ELF-1 (cell line): ENCODE measurements around the gene UTP4.

Experiments used
- DNase-seq: peaks from one replicate; pipeline ENCODE4 v3.0.0-alpha.2; 2016; ENCODE audit warnings: low read depth, low spot score

The UTP4 gene

GRCh38 chr16:69176033-69176800, 43.8 kb downstream of the UTP4 start:
- no peak for DNase-seq

DNA sequence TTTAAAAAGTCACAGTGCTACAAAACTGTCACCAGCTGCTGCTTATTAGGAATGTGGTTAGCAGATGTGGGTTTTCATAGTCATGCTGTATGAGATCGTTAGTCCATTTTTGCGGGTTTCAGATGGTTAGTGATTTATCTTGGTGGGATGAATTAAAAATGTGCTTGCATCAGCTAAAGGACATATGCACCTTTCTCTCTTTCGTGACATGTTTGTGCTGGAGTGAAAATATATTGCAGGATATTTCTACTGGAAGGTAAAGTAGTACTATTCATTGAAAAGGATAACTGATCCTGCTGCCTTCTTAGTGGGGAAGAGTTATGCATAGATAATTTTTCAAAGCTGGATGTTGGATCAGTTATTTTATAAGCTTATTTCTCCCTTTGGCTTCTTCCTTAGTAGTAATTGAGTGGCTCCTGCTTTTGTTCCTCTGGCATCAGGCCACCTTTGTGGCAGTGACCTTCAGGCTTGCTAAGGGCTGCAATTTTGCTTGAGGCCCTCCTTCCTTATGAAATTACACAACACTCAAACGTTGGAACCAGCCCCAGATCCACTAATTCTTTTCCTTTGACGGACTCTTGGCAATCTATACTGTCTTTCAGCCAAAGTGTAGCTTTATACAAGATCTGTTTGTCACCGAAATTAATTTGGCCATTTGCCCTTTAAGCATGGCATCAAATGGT, 47.0 kb downstream of the UTP4 start:
- no peak for DNase-seq

DNA sequence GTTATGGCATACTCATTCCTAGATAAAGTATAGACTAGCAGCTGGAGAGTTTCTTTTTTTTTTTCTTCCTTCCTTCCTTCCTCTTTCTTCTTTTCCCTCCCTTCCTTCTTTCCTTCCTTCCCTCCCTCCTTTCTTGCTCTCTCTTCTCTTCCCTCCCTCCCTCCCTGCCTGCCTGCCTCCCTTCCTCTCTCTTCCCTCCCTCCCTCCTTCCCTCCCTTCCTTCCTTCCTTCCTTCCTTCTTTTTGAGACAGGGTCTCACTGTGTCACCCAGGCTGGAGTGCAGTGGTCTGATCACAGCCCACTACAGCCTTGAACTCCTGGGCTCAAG, 47.5 kb downstream of the UTP4 start:
- no peak for DNase-seq

- DNase-seq: no peak
Observed at GRCh38 chr16:69182730-69183416, 50.4 kb downstream of the UTP4 start.

GRCh38 chr16:69186642-69187445, 54.4 kb downstream of the UTP4 start, which contains the start of gene SNTB2:
SNTB2 (plus strand) TSS chr16:69187164; CDS start chr16:69187167, 3 bp downstream.
- peak; percentile 96 for DNase-seq

GRCh38 chr16:69187446-69188235, 55.2 kb downstream of the UTP4 start:
- peak; percentile 62 for DNase-seq

DNA sequence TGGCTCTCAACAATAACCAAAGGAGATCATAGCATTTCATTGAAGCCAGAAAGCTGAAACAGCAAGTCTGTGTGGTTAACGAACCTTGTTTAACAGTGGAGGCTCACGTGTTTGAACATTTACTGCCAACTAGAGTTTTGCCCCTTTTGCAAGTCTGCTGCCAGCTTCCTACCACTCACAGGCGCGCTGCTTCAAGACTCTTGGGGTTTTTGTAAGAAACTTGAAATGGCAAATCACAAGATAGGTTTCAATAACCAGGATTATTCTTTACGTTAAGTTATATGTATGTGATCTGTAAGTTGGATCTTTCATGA, 55.7 kb downstream of the UTP4 start:
- DNase-seq: no peak

GRCh38 chr16:69188716-69189115, 56.3 kb downstream of the UTP4 start:
- DNase-seq: peak; percentile 27

GRCh38 chr16:69190046-69190588, 57.7 kb downstream of the UTP4 start:
- DNase-seq: no peak

- DNase-seq: no peak
Observed at GRCh38 chr16:69190598-69190997, 58.1 kb downstream of the UTP4 start.

DNA sequence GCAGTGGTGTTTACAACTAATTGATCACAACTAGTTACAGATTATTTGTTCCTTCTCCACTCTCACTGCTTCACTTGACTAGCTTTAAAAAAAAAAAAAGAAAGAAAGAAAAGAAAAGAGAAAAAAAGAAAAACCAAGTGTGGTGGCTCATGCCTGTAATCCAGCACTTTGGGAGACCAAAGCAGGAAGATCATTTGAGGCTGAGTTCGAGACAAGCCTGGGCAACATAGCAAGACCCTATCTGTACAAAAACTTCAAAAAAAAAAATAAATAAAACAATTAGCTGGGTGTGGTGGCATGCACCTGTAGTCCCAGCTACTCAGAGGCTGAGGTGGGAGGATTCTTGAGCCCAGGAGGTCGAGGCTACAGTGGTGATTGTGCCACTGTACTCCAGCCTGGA, 58.7 kb downstream of the UTP4 start:
- no peak for DNase-seq

DNA sequence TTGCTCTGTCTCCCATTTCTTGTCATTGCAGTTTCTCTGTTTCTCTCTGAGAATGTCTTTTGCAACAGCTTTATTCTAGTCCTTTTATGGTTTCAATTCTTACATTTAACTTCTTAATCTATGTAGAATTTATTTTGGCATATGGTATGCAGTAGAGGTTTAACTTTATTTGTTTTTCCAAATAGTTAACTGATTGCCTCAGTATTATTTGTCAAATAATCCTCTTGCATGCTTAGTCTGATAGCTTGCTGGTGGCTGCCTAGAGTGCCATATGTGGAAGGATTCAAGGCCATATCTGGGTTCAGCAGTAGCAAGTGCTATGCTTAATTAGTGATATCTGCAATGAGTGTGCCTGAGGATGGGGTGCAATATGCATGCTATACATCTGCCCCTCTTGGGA, 61.4 kb downstream of the UTP4 start:
- no peak for DNase-seq

DNA sequence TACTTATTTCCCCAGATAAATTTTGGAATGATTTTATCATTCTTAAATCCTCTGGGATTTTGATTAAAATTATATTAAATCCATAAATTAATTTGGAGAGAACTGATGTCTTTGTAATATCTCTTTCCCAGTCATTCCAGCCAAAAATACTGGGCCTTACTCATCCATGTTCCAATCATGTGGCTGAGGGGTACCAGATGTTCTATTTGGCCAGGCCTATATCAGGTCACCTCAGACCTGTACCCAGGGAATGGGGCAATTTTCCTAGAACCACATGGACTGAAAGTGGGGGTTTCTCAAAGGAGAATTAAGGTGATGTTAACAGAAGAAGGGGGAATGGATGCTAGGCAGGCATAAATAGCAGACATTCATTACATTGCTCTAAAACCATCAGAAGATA, 62.0 kb downstream of the UTP4 start:
- no peak for DNase-seq

DNA sequence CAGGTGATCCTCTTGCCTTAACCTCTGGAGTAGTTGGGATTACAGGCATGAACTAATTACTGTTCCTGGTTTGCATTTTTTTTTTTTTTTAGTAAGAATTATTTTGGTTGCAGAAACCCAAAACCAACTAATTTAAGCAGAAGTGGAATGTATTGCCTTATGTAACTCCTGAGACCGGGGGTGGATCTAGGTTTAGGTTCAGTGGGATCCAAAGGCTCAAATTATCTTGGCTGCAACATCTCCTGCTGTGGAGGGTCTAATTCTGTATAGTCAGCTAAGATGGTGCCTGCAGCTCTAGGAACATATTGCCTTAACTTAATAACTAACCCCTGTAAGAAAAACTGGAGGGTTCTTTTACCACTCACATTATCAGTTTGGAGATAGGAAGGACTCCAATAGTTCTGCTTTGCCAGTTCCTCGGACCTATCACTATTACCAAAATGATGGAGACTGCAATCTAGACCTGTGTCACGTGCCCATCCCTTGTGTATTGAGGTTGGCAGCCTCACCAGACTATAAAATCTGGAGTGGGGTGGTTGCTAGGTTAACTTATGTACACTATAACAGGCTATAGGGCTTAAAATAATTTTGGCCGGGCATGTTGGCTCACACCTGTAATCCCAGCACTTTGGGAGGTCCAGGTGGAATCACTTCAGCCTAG, 63.0 kb downstream of the UTP4 start:
- DNase-seq: no peak

GRCh38 chr16:69197573-69197972, 65.1 kb downstream of the UTP4 start:
- no peak for DNase-seq

- no peak for DNase-seq
Observed at GRCh38 chr16:69199382-69199781, 66.9 kb downstream of the UTP4 start.

- no peak for DNase-seq
Observed at GRCh38 chr16:69201291-69201690, 68.8 kb downstream of the UTP4 start.

- no peak for DNase-seq
Observed at GRCh38 chr16:69201787-69202186, 69.3 kb downstream of the UTP4 start.

DNA sequence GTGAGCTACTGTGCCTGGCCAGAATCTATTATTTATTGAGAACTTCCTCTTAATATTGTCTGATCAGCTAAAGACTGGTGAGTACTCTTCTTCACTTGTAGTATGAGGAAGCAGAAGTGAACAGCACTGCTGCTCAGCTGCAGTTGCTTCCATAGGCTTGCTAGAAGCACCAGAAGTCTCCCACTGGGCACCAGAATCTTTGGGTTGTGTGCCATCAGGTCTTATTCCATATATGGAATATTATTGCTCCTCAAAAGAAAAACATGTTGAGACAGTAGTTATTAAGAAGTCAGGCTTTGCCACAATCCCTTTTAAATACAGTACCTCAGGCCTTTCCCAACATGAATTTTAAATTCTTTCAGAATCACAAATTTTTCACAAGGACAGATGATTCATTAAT, 71.7 kb downstream of the UTP4 start:
- no peak for DNase-seq

DNA sequence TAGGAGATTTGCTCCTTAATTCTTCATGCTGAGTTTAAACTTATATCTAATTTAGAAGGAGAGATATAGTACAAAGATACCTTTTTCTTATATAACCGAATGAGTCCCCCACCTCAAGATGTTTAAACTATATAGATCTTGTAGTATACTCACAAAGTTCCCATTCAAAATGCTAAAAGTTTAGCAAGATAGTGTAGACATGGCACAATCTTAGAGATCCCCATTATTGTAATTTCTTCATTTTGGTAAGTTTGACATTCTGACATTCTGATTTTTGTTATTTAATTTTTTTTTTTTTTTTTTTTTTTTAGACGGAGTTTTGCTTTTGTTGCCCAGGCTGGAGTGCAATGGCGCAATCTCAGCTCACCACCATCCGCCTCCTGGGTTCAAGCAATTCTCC, 77.3 kb downstream of the UTP4 start:
- no peak for DNase-seq
